Osteoblast (primary cell): ENCODE results near the gene FRMPD2. TPM values are rescaled to one million over a fixed set of nuclear protein-coding genes. Genes with fewer than 3 reads are reported as not detected.

Experiments
- DNase-seq: peaks from one replicate; pipeline ENCODE4 v3.0.0; 2011; ENCODE audit warnings: low spot score, mixed read lengths; ENCODE audit not compliant: insufficient read length; ENCODE audit errors: missing footprints
- H2AFZ ChIP-seq: 2 replicates; pipeline ENCODE4 v1.6.0; 2011; ENCODE audit warnings: mild to moderate bottlenecking, low read length
- H3K27ac ChIP-seq: 2 replicates; pipeline ENCODE4 v1.5.1; 2011; ENCODE audit warnings: mild to moderate bottlenecking, low read depth, low read length, moderate library complexity
- H3K27me3 ChIP-seq: 2 replicates; pipeline ENCODE4 v1.6.0; 2012; ENCODE audit warnings: mild to moderate bottlenecking, control low read depth, inconsistent platforms, low read length, moderate library complexity; ENCODE audit not compliant: insufficient read depth
- H3K36me3 ChIP-seq: 2 replicates; pipeline ENCODE4 v1.5.1; 2011; ENCODE audit warnings: mild to moderate bottlenecking, low read length, control low read depth, moderate library complexity; ENCODE audit not compliant: insufficient read depth
- H3K4me1 ChIP-seq: 2 replicates; pipeline ENCODE4 v1.5.1; 2011; ENCODE audit warnings: mild to moderate bottlenecking, low read length, control low read depth, moderate library complexity; ENCODE audit not compliant: insufficient read depth
- H3K4me2 ChIP-seq: 2 replicates; pipeline ENCODE4 v1.6.0; 2011; ENCODE audit warnings: mild to moderate bottlenecking, low read length; ENCODE audit not compliant: insufficient read depth
- H3K4me3 ChIP-seq: fragments of 200-600 bp; sonication (generic); 3 replicates; pipeline ENCODE4 v1.5.1; 2012; ENCODE audit warnings: mild to moderate bottlenecking, low read length, inconsistent platforms; ENCODE audit not compliant: insufficient read depth
- H3K79me2 ChIP-seq: 2 replicates; pipeline ENCODE4 v1.6.0; 2012; ENCODE audit warnings: mild to moderate bottlenecking, low read length, control low read depth, inconsistent platforms; ENCODE audit not compliant: insufficient read depth
- H3K9me3 ChIP-seq: 2 replicates; pipeline ENCODE4 v1.5.1; 2011; ENCODE audit warnings: low read depth, low read length, control low read depth
- H4K20me1 ChIP-seq: 2 replicates; pipeline ENCODE4 v1.6.0; 2012; ENCODE audit warnings: mild to moderate bottlenecking, low read length, control low read depth; ENCODE audit not compliant: insufficient read depth
- CTCF ChIP-seq: IDR thresholded peaks from 2 replicates; pipeline ENCODE4 v1.5.1; 2011; ENCODE audit warnings: mild to moderate bottlenecking, low read depth, low read length, moderate library complexity; ENCODE audit errors: extremely low read depth
- total RNA-seq: library from RNA; depleted of rRNA; stranded (reverse); fragments of >200 nt; gene quantifications from 2 replicates; pipeline ENCODE4 v1.2.3, GENCODE V29; 2012

Gene FRMPD2
- total RNA-seq, 1 donor: not detected

GRCh38 chr10:48197236-48197899, 77.1 kb downstream of the FRMPD2 start:
- Histone ChIP-seq H3K4me2 (no peak overlapping the region), H4K20me1 (no peaks in the 10 kb centered on the region), H3K27ac (no peak overlapping the region), H3K4me3 (no peak overlapping the region), H2AFZ (no peak overlapping the region), H3K27me3 (peaks cover 7% of the 10 kb centered on the region), H3K4me1 (no peaks in the 10 kb centered on the region), H3K9me3 (no peaks in the 10 kb centered on the region), H3K79me2 (no peaks in the 10 kb centered on the region), H3K36me3 (no peaks in the 10 kb centered on the region)
- no peak for DNase-seq
- no peak for TF ChIP-seq CTCF

- Histone ChIP-seq H4K20me1 (no peaks in the 10 kb centered on the region), H2AFZ (no peak overlapping the region), H3K4me2 (no peak overlapping the region), H3K36me3 (no peaks in the 10 kb centered on the region), H3K4me3 (no peak overlapping the region), H3K27me3 (peaks cover 5% of the 10 kb centered on the region), H3K27ac (no peak overlapping the region), H3K9me3 (no peaks in the 10 kb centered on the region), H3K4me1 (no peaks in the 10 kb centered on the region), H3K79me2 (no peaks in the 10 kb centered on the region)
- DNase-seq: no peak
- TF ChIP-seq CTCF: no peak
These were observed 78.7 kb downstream of the FRMPD2 start for GRCh38 chr10:48195803-48196202.

GRCh38 chr10:48194830-48195229, 79.7 kb downstream of the FRMPD2 start:
- H2AFZ ChIP-seq: no peak overlapping the region
- no peak for DNase-seq
- TF ChIP-seq CTCF: no peak
- H3K27me3 ChIP-seq: peaks cover 5% of the 10 kb centered on the region
- no peaks in the 10 kb centered on the region for H3K4me1 ChIP-seq
- H3K79me2 ChIP-seq: no peaks in the 10 kb centered on the region
- no peaks in the 10 kb centered on the region for H3K9me3 ChIP-seq
- no peak overlapping the region for H3K4me2 ChIP-seq
- no peak overlapping the region for H3K27ac ChIP-seq
- no peaks in the 10 kb centered on the region for H3K36me3 ChIP-seq
- H3K4me3 ChIP-seq: no peak overlapping the region
- H4K20me1 ChIP-seq: no peaks in the 10 kb centered on the region

GRCh38 chr10:48193556-48193955, 80.9 kb downstream of the FRMPD2 start:
- Histone ChIP-seq H3K79me2 (no peaks in the 10 kb centered on the region), H2AFZ (no peak overlapping the region)
- DNase-seq: no peak

More at GRCh38 chr10:48193556-48193955, 80.9 kb downstream of the FRMPD2 start:
- no peaks in the 10 kb centered on the region for H4K20me1 ChIP-seq
- TF ChIP-seq CTCF: no peak
- no peak overlapping the region for H3K4me3 ChIP-seq
- no peak overlapping the region for H3K4me2 ChIP-seq
- no peaks in the 10 kb centered on the region for H3K36me3 ChIP-seq
- no peaks in the 10 kb centered on the region for H3K9me3 ChIP-seq
- no peak overlapping the region for H3K27ac ChIP-seq
- no peaks in the 10 kb centered on the region for H3K4me1 ChIP-seq
- H3K27me3 ChIP-seq: peaks cover 5% of the 10 kb centered on the region
